Measurements from ENCODE around the gene NR1I3.

Gene NR1I3

DNA sequence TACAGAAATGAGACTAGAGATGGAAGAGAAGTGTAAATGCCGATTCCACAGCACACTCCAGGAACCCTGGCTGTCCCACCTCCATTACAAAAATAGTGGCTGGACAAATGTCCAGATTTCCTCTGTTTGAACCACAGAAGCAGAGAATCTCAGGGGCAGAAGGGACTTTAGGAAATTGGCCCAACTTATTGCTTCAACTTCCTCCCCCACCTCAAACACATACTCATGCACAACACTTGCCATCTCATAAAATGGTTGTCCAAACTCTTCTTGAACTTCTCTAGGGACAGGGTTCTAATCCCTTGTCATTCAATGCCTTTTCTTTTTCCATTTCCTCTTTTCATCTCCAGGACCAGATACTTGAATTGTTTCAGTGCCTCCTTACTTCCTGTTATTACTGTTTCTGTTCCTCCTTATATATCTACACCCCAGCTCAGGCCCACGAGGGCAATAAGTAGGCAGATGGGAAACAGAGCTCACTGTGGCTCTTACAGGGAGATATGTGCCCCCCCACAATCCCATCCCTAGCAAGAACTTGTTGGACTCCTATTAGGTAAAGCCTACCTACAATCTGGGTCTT is 52.2 kb downstream of the NR1I3 start:
- Histone ChIP-seq H3K4me1 (peaks cover 0 to 13% (median 6%) of the 10 kb centered on the region in 4 donors), H3K27ac (peak overlapping the region in 1 of 2 donors; percentile 44), H3K27me3 (no peaks in the 10 kb centered on the region), H3K36me3 (peaks cover 0 to 2% (median 1%) of the 10 kb centered on the region in 3 donors), H3K4me3 (no peak overlapping the region), H3K9me3 (no peaks in the 10 kb centered on the region)
- TF ChIP-seq, protein P1, sequence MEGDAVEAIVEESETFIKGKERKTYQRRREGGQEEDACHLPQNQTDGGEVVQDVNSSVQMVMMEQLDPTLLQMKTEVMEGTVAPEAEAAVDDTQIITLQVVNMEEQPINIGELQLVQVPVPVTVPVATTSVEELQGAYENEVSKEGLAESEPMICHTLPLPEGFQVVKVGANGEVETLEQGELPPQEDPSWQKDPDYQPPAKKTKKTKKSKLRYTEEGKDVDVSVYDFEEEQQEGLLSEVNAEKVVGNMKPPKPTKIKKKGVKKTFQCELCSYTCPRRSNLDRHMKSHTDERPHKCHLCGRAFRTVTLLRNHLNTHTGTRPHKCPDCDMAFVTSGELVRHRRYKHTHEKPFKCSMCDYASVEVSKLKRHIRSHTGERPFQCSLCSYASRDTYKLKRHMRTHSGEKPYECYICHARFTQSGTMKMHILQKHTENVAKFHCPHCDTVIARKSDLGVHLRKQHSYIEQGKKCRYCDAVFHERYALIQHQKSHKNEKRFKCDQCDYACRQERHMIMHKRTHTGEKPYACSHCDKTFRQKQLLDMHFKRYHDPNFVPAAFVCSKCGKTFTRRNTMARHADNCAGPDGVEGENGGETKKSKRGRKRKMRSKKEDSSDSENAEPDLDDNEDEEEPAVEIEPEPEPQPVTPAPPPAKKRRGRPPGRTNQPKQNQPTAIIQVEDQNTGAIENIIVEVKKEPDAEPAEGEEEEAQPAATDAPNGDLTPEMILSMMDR (IDR thresholded peaks at IDR 0.05): no peak
- intact Hi-C loops (cut with DNase I; ENCODE audit: low total_unique reads): no loop called here
- DNase-seq: peak in 1 of 2 donors; percentile 42

DNA sequence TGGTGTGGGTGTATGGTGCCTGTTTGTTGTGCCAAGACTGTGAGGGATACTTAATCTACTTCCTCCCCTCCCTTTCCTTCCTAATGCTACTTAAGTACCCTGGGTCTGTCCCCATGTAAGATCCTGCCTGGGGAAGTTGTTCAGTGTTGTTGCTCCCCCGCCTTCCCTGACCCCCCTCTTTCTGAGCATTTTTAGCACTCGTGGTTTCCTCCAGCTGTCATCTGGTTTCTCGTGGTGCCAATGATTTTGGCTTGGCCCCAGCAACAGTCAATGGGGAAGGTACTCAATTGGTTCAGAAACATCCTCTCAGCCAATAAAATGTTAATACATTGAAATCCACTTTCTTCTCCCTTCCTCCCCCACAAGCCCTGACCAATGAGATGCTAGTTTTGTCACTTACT is 52.7 kb downstream of the NR1I3 start:
- H3K27ac ChIP-seq: peak overlapping the region in 1 of 2 donors; percentile 44

DNA sequence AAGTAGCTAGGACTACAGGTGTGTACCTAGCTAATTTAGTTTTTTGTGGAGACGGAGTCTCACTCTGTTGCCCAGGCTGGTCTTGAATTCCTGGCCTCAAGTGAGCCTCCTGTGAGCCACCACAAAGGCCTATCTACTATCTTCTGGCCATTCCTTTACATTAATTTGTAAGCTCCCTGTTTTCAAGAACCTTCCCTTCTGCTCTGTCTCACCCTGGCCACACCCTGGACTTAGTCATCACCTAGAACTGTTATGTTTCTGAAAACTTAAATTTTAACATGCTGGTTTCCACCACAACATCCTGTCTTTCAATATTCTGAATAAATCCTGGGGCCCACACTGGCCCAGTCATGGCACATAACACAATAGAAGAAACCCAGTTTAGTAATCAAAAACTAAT is 55.8 kb downstream of the NR1I3 start:
- DNase-seq: peak in 1 of 2 donors; percentile 24
- Histone ChIP-seq H3K9me3 (no peaks in the 10 kb centered on the region), H3K27ac (no peak overlapping the region), H3K36me3 (no peaks in the 10 kb centered on the region), H3K4me1 (peaks cover 0 to 19% (median 6%) of the 10 kb centered on the region in 4 donors), H3K4me3 (no peak overlapping the region), H3K27me3 (no peaks in the 10 kb centered on the region)
- TF ChIP-seq, protein P1 (IDR thresholded peaks at IDR 0.05): no peak
- intact Hi-C loops (cut with DNase I; ENCODE audit: low total_unique reads): no loop called here

More for the DNA sequence above, 52.7 kb downstream of the NR1I3 start:
- no peak overlapping the region for H3K4me3 ChIP-seq
- no peaks in the 10 kb centered on the region for H3K27me3 ChIP-seq
- peak; percentile 85 to 86 for DNase-seq
- intact Hi-C loops (cut with DNase I; ENCODE audit: low total_unique reads): no loop called here
- H3K36me3 ChIP-seq: no peaks in the 10 kb centered on the region
- H3K4me1 ChIP-seq: peaks cover 0 to 13% (median 6%) of the 10 kb centered on the region in 4 donors
- TF ChIP-seq, protein P1 (IDR thresholded peaks at IDR 0.05): no peak
- no peaks in the 10 kb centered on the region for H3K9me3 ChIP-seq

DNA sequence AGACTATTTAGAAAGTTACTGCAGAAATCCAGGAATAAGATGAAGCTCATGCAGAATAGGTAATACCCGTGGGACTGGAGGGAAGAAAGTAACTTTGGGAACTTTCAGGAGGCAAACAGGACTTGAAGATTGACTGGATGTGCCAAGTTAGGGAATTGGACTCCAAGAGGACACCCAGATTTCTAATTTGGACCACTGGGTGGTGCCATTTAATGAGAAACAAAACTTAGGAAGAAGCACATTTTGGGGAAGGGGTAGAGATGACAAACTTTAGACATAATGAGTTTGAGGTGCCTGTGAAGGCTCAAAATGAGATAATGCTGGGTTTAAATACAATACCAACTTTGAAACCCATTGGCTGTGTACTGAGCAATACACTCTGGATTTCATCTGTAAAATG is 57.4 kb downstream of the NR1I3 start:
- no peak for DNase-seq

DNA sequence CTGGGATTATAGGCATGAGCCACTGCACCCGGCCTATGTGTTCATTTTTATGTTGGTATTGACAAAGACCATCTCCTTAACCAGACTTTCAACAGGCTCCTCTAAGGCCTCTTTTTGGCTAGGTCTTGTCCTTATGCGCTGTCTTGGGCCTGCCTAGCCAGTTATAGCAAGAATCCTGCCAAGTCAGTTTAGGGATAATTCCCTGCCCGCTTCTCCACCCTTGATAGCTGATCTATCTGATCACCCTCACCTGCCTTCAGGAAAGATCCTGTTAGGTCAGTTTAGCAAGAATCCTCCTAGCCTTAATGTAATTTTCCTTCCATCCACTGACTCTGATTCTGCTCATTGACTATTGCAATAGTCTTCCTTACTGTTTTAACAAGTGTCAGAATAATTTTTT is 58.3 kb downstream of the NR1I3 start:
- no peak overlapping the region for H3K27ac ChIP-seq
- H3K36me3 ChIP-seq: peaks cover 0 to 14% (median 3%) of the 10 kb centered on the region in 3 donors
- H3K4me3 ChIP-seq: no peak overlapping the region
- DNase-seq: peak in 1 of 2 donors; percentile 20
- TF ChIP-seq, protein P1 (IDR thresholded peaks at IDR 0.05): no peak
- H3K9me3 ChIP-seq: no peaks in the 10 kb centered on the region
- peaks cover 0 to 24% (median 12%) of the 10 kb centered on the region in 4 donors for H3K4me1 ChIP-seq
- intact Hi-C loops (cut with DNase I; ENCODE audit: low total_unique reads): no loop called here
- H3K27me3 ChIP-seq: no peaks in the 10 kb centered on the region

More for the DNA sequence above, 57.4 kb downstream of the NR1I3 start:
- peaks cover 0 to 5% (median 0%) of the 10 kb centered on the region in 3 donors for H3K36me3 ChIP-seq
- no peaks in the 10 kb centered on the region for H3K9me3 ChIP-seq
- no peak overlapping the region for H3K27ac ChIP-seq
- TF ChIP-seq, protein P1 (IDR thresholded peaks at IDR 0.05): peak in 1 of 2 experiments; percentile 4
- no peak overlapping the region for H3K4me3 ChIP-seq
- intact Hi-C loops (cut with DNase I; ENCODE audit: low total_unique reads): no loop called here
- H3K27me3 ChIP-seq: no peaks in the 10 kb centered on the region
- peaks cover 0 to 30% (median 14%) of the 10 kb centered on the region in 4 donors for H3K4me1 ChIP-seq

All from tibial artery (tissue), 4 donors.